GM12878 (cell line): Measurements from ENCODE around the gene TMEM176A. TPM values are rescaled to one million over a fixed set of nuclear protein-coding genes. Genes with fewer than 3 reads are reported as not detected.

ENCODE experiments used
- ATAC-seq: fragments of 200-7000 bp; cut with Tn5 transposase; 3 replicates; pipeline ENCODE4 v1.9.1; 2020; ENCODE audit warnings: mild to moderate bottlenecking, moderate library complexity
- BruUV-seq: library from RNA; stranded (reverse); fragments of 400-500 nt; replicated peaks from 2 replicates; lab custom pipeline; 2021; lab: Mats Ljungman, UMichigan
- CTCF ChIA-PET: fragments of 300-600 bp; sonication (Branson Sonifier 250); formaldehyde crosslinking; extraction: SDS; loops from one replicate; lab custom pipeline; 2021; ENCODE audit warnings: inconsistent platforms; lab: Yijun Ruan, JAX
- POLR2A ChIA-PET: fragments of 350-600 bp; formaldehyde crosslinking; extraction: SDS; loops from one replicate; lab custom pipeline; 2021; ENCODE audit warnings: inconsistent platforms; lab: Charles Lee
- RAD21 ChIA-PET: fragments of 300-600 bp; sonication (Branson Sonifier 250); formaldehyde crosslinking; loops from one replicate; lab custom pipeline; 2023; ENCODE audit warnings: antibody characterized with exemption; ENCODE audit not compliant: unreplicated experiment; lab: Charles Lee
- SMC1A ChIA-PET: fragments of 300-600 bp; sonication (Branson Sonifier 250); formaldehyde crosslinking; loops from one replicate; lab custom pipeline; 2023; ENCODE audit not compliant: unreplicated experiment, uncharacterized antibody; lab: Charles Lee
- DNase-seq: peaks from one replicate; pipeline ENCODE4 v3.0.0-alpha.2; 2011; ENCODE audit warnings: low read depth, low spot score
- FAIRE-seq: peaks from 3 replicates; lab custom pipeline; 2011; peaks lifted over from hg19 to GRCh38; lab: Jason Lieb, UNC
- H2AFZ ChIP-seq: 2 replicates; pipeline ENCODE4 v1.6.0; 2011; ENCODE audit warnings: low read depth, low read length, control low read depth; ENCODE audit not compliant: control insufficient read depth
- H3K27ac ChIP-seq: 2 replicates; pipeline ENCODE4 v1.5.1; 2011; ENCODE audit warnings: control low read depth; ENCODE audit not compliant: control insufficient read depth, insufficient read depth
- H3K27me3 ChIP-seq, 2 experiments: replicated peaks in 1 of 2; 2 replicates each; pipeline versions ENCODE4 v1.6.0 to v1.6.1; 2011; ENCODE audit warnings: low read length in 1 of 2; ENCODE audit not compliant: control insufficient read depth in 2 of 2, insufficient read depth in 2 of 2
- H3K36me3 ChIP-seq, 2 experiments: 2 replicates each; pipeline ENCODE4 v1.5.1; 2011; ENCODE audit warnings: low read length in 1 of 2; ENCODE audit not compliant: control insufficient read depth in 2 of 2, insufficient read depth in 2 of 2
- H3K4me1 ChIP-seq: 2 replicates; pipeline ENCODE4 v1.6.1; 2011; ENCODE audit warnings: mild to moderate bottlenecking, low read length, moderate library complexity, mixed read lengths; ENCODE audit not compliant: control insufficient read depth, insufficient read depth
- H3K4me2 ChIP-seq: 2 replicates; pipeline ENCODE4 v1.6.0; 2011; ENCODE audit warnings: control low read depth; ENCODE audit not compliant: control insufficient read depth, insufficient read depth
- H3K4me3 ChIP-seq: fragments of 200-600 bp; sonication (generic); 2 replicates; pipeline ENCODE4 v1.5.1; 2016
- H3K79me2 ChIP-seq: 2 replicates; pipeline ENCODE4 v1.6.0; 2011; ENCODE audit warnings: low read length; ENCODE audit not compliant: control insufficient read depth, insufficient read depth
- H3K9ac ChIP-seq: 2 replicates; pipeline ENCODE4 v1.8.0; 2011; ENCODE audit warnings: low read length, control low read depth, mixed read lengths; ENCODE audit not compliant: control insufficient read depth, insufficient read depth
- H3K9me3 ChIP-seq: replicated peaks from 3 replicates; pipeline ENCODE4 v1.5.1; 2011; ENCODE audit warnings: mild to moderate bottlenecking, low read length; ENCODE audit not compliant: control insufficient read depth, insufficient read depth
- H4K20me1 ChIP-seq: 2 replicates; pipeline ENCODE4 v1.6.0; 2011; ENCODE audit not compliant: control insufficient read depth, insufficient read depth
- BCL11A ChIP-seq: IDR thresholded peaks from 2 replicates; pipeline ENCODE4 v1.6.1; 2011; ENCODE audit warnings: low read depth, low read length
- ELK1 ChIP-seq: IDR thresholded peaks from 2 replicates; pipeline ENCODE4 v1.6.1; 2012; ENCODE audit warnings: low read depth, low read length, improper control_type of control experiment
- MEF2A ChIP-seq: IDR thresholded peaks from 2 replicates; pipeline ENCODE4 v1.6.1; 2011; ENCODE audit warnings: low read depth, mild to moderate bottlenecking, low read length, moderate library complexity; ENCODE audit not compliant: insufficient read depth
- MLLT1 ChIP-seq: fragments of 450-650 bp; IDR thresholded peaks from 2 replicates; pipeline ENCODE4 v1.6.1; 2016; ENCODE audit warnings: mild to moderate bottlenecking
- MTA3 ChIP-seq: IDR thresholded peaks from 2 replicates; pipeline ENCODE4 v1.6.1; 2012; ENCODE audit warnings: low read length, inconsistent platforms, borderline replicate concordance
- SREBF2 ChIP-seq: IDR thresholded peaks from 2 replicates; pipeline ENCODE4 v1.6.1; 2012; ENCODE audit warnings: mild to moderate bottlenecking, low read length
- ZNF384 ChIP-seq: IDR thresholded peaks from 2 replicates; pipeline ENCODE4 v1.6.1; 2012; ENCODE audit warnings: low read depth, mild to moderate bottlenecking, low read length, improper control_type of control experiment, borderline replicate concordance
- WGBS: methylation state at CpG from one replicate; pipeline ENCODE4 v1.1.6; 2016; ENCODE audit warnings: low lambda C conversion rate; ENCODE audit not compliant: insufficient replicate concordance, insufficient coverage; ENCODE audit errors: missing lambda C conversion rate; 5-methylcytosine and 5-hydroxymethylcytosine counted together
- in situ Hi-C: fragments of 300-500 bp; cut with MboI; formaldehyde crosslinking; loops from 9 replicates; pipeline ENCODE4 v1.14.3; 2018; ENCODE audit warnings: mixed read lengths
- intact Hi-C: fragments of 100-400 bp; cut with micrococcal nuclease; formaldehyde crosslinking; loops from one replicate; pipeline ENCODE4 v1.14.2; 2022; ENCODE audit not compliant: unreplicated experiment
- polyA plus RNA-seq, 11 experiments: library from polyadenylated mRNA; depleted of rRNA in 4 of 11; unstranded in 6 of 11; stranded (reverse) in 5 of 11; fragments of >200 nt; fragmentation: Nextera tagmentation in 4 of 11; fragmentation: Illumina TruSeq in 1 of 11; extraction: Ambion mirVana in 4 of 11; extraction: Trizol in 1 of 11; gene quantifications; 1 replicate in 1 of 11; 2 replicates in 10 of 11; pipeline versions ENCODE4 v1.2.1 to v1.2.3, GENCODE V29; 2011 to 2016; ENCODE audit warnings: inconsistent platforms in 2 of 11, missing spikeins in 2 of 11, low read depth in 1 of 11
- total RNA-seq, 4 experiments: library from RNA; depleted of rRNA in 3 of 4; stranded (reverse); fragments of >200 nt in 3 of 4; fragmentation: Illumina TruSeq in 1 of 4; extraction: Trizol in 1 of 4; gene quantifications; 2 replicates each; pipeline versions ENCODE4 v1.2.1 to v1.2.3, GENCODE V29; 2013 to 2021

The TMEM176A gene
- total and polyA plus RNA-seq, 10 of the 15 experiments (the other 5 are each of a cell fraction or from before 2014, with no cell fraction given): not detected

- Histone ChIP-seq H3K4me3 (no peak overlapping the region), H3K79me2 (no peaks in the 10 kb centered on the region), H3K36me3 (no peaks in the 10 kb centered on the region), H3K27ac (no peak overlapping the region), H3K9me3 (no peaks in the 10 kb centered on the region), H2AFZ (no peak overlapping the region), H4K20me1 (no peaks in the 10 kb centered on the region), H3K27me3 (peaks cover 2 to 3% of the 10 kb centered on the region in 2 experiments; a peak in 3 of 4 replicates), H3K4me2 (no peak overlapping the region), H3K9ac (no peak overlapping the region)
- ChIA-PET CTCF (interaction anchor here (0.8 kb wide), 1 partner anchor 35 kb away, joined by 3 read pairs; no protein-coding TSS in a partner anchor), RAD21 (no interaction called here)
- ATAC-seq (no peak), FAIRE-seq (no peak), DNase-seq (no peak)
- 42% methylated on average over 3 of the region's 3 CpGs for whole genome bisulfite sequencing
- BruUV-seq: no TSS peak
- intact Hi-C loops: no loop called here
- no peak for TF ChIP-seq MLLT1
- TF ChIP-seq, all 136 proteins: peak for 0
- in situ Hi-C loops: no loop called here
- no peaks in the 10 kb centered on the region for H3K4me1 ChIP-seq
- ChIA-PET POLR2A (no interaction called here), SMC1A (interaction anchor here (1.4 kb wide), 1 partner anchor 10 kb away, joined by 3 read pairs; no protein-coding TSS in a partner anchor)
These were observed 41.4 kb downstream of the TMEM176A start for GRCh38 chr7:150842018-150842417.

GRCh38 chr7:150842716-150843115, 42.1 kb downstream of the TMEM176A start:
- Histone ChIP-seq H3K27ac (no peak overlapping the region), H3K36me3 (no peaks in the 10 kb centered on the region), H3K4me2 (no peak overlapping the region), H3K9me3 (no peaks in the 10 kb centered on the region), H4K20me1 (no peaks in the 10 kb centered on the region), H3K27me3 (peaks cover 2 to 3% of the 10 kb centered on the region in 2 experiments; a peak in 3 of 4 replicates), H3K4me3 (no peak overlapping the region), H3K9ac (no peak overlapping the region), H2AFZ (no peak overlapping the region), H3K4me1 (no peaks in the 10 kb centered on the region), H3K79me2 (no peaks in the 10 kb centered on the region)
- WGBS: 9% methylated on average over 4 of the region's 4 CpGs
- BruUV-seq: no TSS peak
- SMC1A ChIA-PET: interaction anchor here (1.4 kb wide), 1 partner anchor 11 kb away, joined by 3 read pairs; no protein-coding TSS in a partner anchor
- ATAC-seq (no peak), FAIRE-seq (no peak), DNase-seq (no peak)
- RAD21 ChIA-PET: no interaction called here
- POLR2A ChIA-PET: no interaction called here
- TF ChIP-seq MEF2A: no peak
- TF ChIP-seq ZNF384: no peak
- no peak for TF ChIP-seq SREBF2
- TF ChIP-seq BCL11A: no peak
- no peak for TF ChIP-seq MTA3
- no peak for TF ChIP-seq ELK1
- in situ Hi-C loops (no loop called here), intact Hi-C loops (no loop called here)
- CTCF ChIA-PET: interaction anchor here (0.8 kb wide), 1 partner anchor 34 kb away, joined by 3 read pairs; no protein-coding TSS in a partner anchor
